ENCODE results near the gene AQP4. TPM values are rescaled to one million over a fixed set of nuclear protein-coding genes. Genes with fewer than 3 reads are reported as not detected.

The AQP4 gene
- total and polyA plus RNA-seq, 2 donors (not counting 1 experiment from before 2014, with no cell fraction given), result not detected

GRCh38 chr18:26819046-26819445 is 46.5 kb downstream of the AQP4 start:
- no peak overlapping the region for H3K27ac ChIP-seq (ENCODE audit: insufficient read depth, low read length)
- no peaks in the 10 kb centered on the region for H3K27me3 ChIP-seq (ENCODE audit: control insufficient read depth, insufficient read depth, low read length)
- H2AFZ ChIP-seq (ENCODE audit: low read length), result no peak overlapping the region
- no peak overlapping the region for H3K9ac ChIP-seq (ENCODE audit: insufficient read depth, low read length)
- H3K9me3 ChIP-seq (ENCODE audit: control insufficient read depth, insufficient read depth, low read depth, low read length), result no peaks in the 10 kb centered on the region
- no peaks in the 10 kb centered on the region for H3K79me2 ChIP-seq (ENCODE audit: control insufficient read depth, insufficient read depth, low read length)
- DNase-seq (ENCODE audit: low read depth in 2 of 2), result no peak
- TF ChIP-seq CTCF (conservative IDR thresholded peaks at IDR 0.05 in 1 of 2, IDR thresholded peaks at IDR 0.05 in 1 of 2; ENCODE audit: low read depth in 1 of 2, low read length in 2 of 2) (no peak), EZH2 (IDR thresholded peaks at IDR 0.05; ENCODE audit: low read length, missing control alignments) (no peak)
- no peaks in the 10 kb centered on the region for H3K4me1 ChIP-seq (ENCODE audit: control insufficient read depth, extremely low read depth, insufficient read depth, low read length)
- no peak overlapping the region for H3K4me2 ChIP-seq (ENCODE audit: extremely low read depth, insufficient read depth, low read length)
- no peak overlapping the region for H3K4me3 ChIP-seq (replicated peaks in 1 of 4; ENCODE audit: control extremely low read depth in 1 of 4, insufficient read depth in 1 of 4, low read depth in 3 of 4, low read length in 4 of 4)
- H4K20me1 ChIP-seq (ENCODE audit: control insufficient read depth, extremely low read depth, insufficient read depth, low read length), result no peaks in the 10 kb centered on the region
- no peaks in the 10 kb centered on the region for H3K36me3 ChIP-seq (ENCODE audit: control insufficient read depth, insufficient read depth, low read length)

GRCh38 chr18:26818461-26818860 is 47.0 kb downstream of the AQP4 start:
- Histone ChIP-seq H3K27ac (ENCODE audit: insufficient read depth, low read length) (no peak overlapping the region), H2AFZ (ENCODE audit: low read length) (no peak overlapping the region), H3K4me1 (ENCODE audit: control insufficient read depth, extremely low read depth, insufficient read depth, low read length) (no peaks in the 10 kb centered on the region), H3K4me3 (replicated peaks in 1 of 4; ENCODE audit: control extremely low read depth in 1 of 4, insufficient read depth in 1 of 4, low read depth in 3 of 4, low read length in 4 of 4) (no peak overlapping the region), H3K27me3 (ENCODE audit: control insufficient read depth, insufficient read depth, low read length) (no peaks in the 10 kb centered on the region), H3K36me3 (ENCODE audit: control insufficient read depth, insufficient read depth, low read length) (no peaks in the 10 kb centered on the region), H4K20me1 (ENCODE audit: control insufficient read depth, extremely low read depth, insufficient read depth, low read length) (no peaks in the 10 kb centered on the region), H3K9ac (ENCODE audit: insufficient read depth, low read length) (no peak overlapping the region), H3K9me3 (ENCODE audit: control insufficient read depth, insufficient read depth, low read depth, low read length) (no peaks in the 10 kb centered on the region), H3K4me2 (ENCODE audit: extremely low read depth, insufficient read depth, low read length) (no peak overlapping the region), H3K79me2 (ENCODE audit: control insufficient read depth, insufficient read depth, low read length) (no peaks in the 10 kb centered on the region)
- TF ChIP-seq EZH2 (IDR thresholded peaks at IDR 0.05; ENCODE audit: low read length, missing control alignments), result no peak
- TF ChIP-seq CTCF (conservative IDR thresholded peaks at IDR 0.05 in 1 of 2, IDR thresholded peaks at IDR 0.05 in 1 of 2; ENCODE audit: low read depth in 1 of 2, low read length in 2 of 2), result no peak
- no peak for DNase-seq (ENCODE audit: low read depth in 2 of 2)

- Histone ChIP-seq H2AFZ (ENCODE audit: low read length) (no peak overlapping the region), H4K20me1 (ENCODE audit: control insufficient read depth, extremely low read depth, insufficient read depth, low read length) (no peaks in the 10 kb centered on the region), H3K27ac (ENCODE audit: insufficient read depth, low read length) (no peak overlapping the region), H3K4me1 (ENCODE audit: control insufficient read depth, extremely low read depth, insufficient read depth, low read length) (no peaks in the 10 kb centered on the region), H3K27me3 (ENCODE audit: control insufficient read depth, insufficient read depth, low read length) (no peaks in the 10 kb centered on the region), H3K36me3 (ENCODE audit: control insufficient read depth, insufficient read depth, low read length) (no peaks in the 10 kb centered on the region), H3K4me2 (ENCODE audit: extremely low read depth, insufficient read depth, low read length) (no peak overlapping the region), H3K79me2 (ENCODE audit: control insufficient read depth, insufficient read depth, low read length) (no peaks in the 10 kb centered on the region), H3K9ac (ENCODE audit: insufficient read depth, low read length) (no peak overlapping the region), H3K4me3 (replicated peaks in 1 of 4; ENCODE audit: control extremely low read depth in 1 of 4, insufficient read depth in 1 of 4, low read depth in 3 of 4, low read length in 4 of 4) (no peak overlapping the region), H3K9me3 (ENCODE audit: control insufficient read depth, insufficient read depth, low read depth, low read length) (no peaks in the 10 kb centered on the region)
- DNase-seq (ENCODE audit: low read depth in 2 of 2), result peak in 1 of 2 donors; percentile 3
- no peak for TF ChIP-seq EZH2 (IDR thresholded peaks at IDR 0.05; ENCODE audit: low read length, missing control alignments)
- no peak for TF ChIP-seq CTCF (conservative IDR thresholded peaks at IDR 0.05 in 1 of 2, IDR thresholded peaks at IDR 0.05 in 1 of 2; ENCODE audit: low read depth in 1 of 2, low read length in 2 of 2)
Measured at GRCh38 chr18:26813043-26813442, 52.5 kb downstream of the AQP4 start.

All from fibroblast of lung (primary cell).